ENCODE data around the gene ZDHHC11. TPM values are rescaled to one million over a fixed set of nuclear protein-coding genes. Genes with fewer than 3 reads are reported as not detected.

The ZDHHC11 gene
- total and polyA plus RNA-seq, 2 experiments from 2014 or later, result 8.0 to 29.1 TPM

GRCh38 chr5:856531-857425 lies 6.0 kb upstream of the ZDHHC11 start (continued):
- TF ChIP-seq REST (IDR thresholded peaks at IDR 0.05; ENCODE audit: unreplicated experiment) (no peak), ZNF331 (CRISPR knock-in tag; IDR thresholded peaks at IDR 0.05; ENCODE audit: low read depth) (no peak), EZH2 (IDR thresholded peaks at IDR 0.05; ENCODE audit: low read depth, unreplicated experiment) (no peak), NANOG (IDR thresholded peaks at IDR 0.05; ENCODE audit: borderline replicate concordance) (no peak), ETS1 (IDR thresholded peaks at IDR 0.05) (no peak), ZNF114 (CRISPR knock-in tag; IDR thresholded peaks at IDR 0.05) (no peak), JUNB (IDR thresholded peaks at IDR 0.05; ENCODE audit: unreplicated experiment) (no peak), CREB1 (CRISPR knock-in tag; IDR thresholded peaks at IDR 0.05; ENCODE audit: low read depth) (no peak), POLR2AphosphoS5 (IDR thresholded peaks at IDR 0.05; ENCODE audit: low read depth) (no peak), STAT1 (IDR thresholded peaks at IDR 0.05; ENCODE audit: unreplicated experiment) (no peak), EZH2phosphoT487 (IDR thresholded peaks at IDR 0.05; ENCODE audit: unreplicated experiment) (no peak)

- H3K4me3 Mint-ChIP-seq, result no peak overlapping the region
- no peak for TF ChIP-seq POLR2AphosphoS5 (IDR thresholded peaks at IDR 0.05; ENCODE audit: low read depth)
- no peak for TF ChIP-seq JUNB (IDR thresholded peaks at IDR 0.05; ENCODE audit: unreplicated experiment)
- TF ChIP-seq ZNF114 (CRISPR knock-in tag; IDR thresholded peaks at IDR 0.05), result no peak
- no peak for TF ChIP-seq STAT1 (IDR thresholded peaks at IDR 0.05; ENCODE audit: unreplicated experiment)
- no peak for TF ChIP-seq ZNF331 (CRISPR knock-in tag; IDR thresholded peaks at IDR 0.05; ENCODE audit: low read depth)
- TF ChIP-seq ETS1 (IDR thresholded peaks at IDR 0.05), result no peak
- no peak for TF ChIP-seq REST (IDR thresholded peaks at IDR 0.05; ENCODE audit: unreplicated experiment)
- no peak for TF ChIP-seq NANOG (IDR thresholded peaks at IDR 0.05; ENCODE audit: borderline replicate concordance)
- no peak for TF ChIP-seq EZH2 (IDR thresholded peaks at IDR 0.05; ENCODE audit: low read depth, unreplicated experiment)
- no peak for TF ChIP-seq CTCF (conservative IDR thresholded peaks at IDR 0.05; ENCODE audit: low read depth in 2 of 2)
Measured at GRCh38 chr5:855771-856530, 5.2 kb upstream of the ZDHHC11 start.

More at GRCh38 chr5:855771-856530, 5.2 kb upstream of the ZDHHC11 start:
- ATAC-seq (no peak), DNase-seq (ENCODE audit: low spot score) (no peak)
- Histone ChIP-seq H3K79me2 (replicated peaks; ENCODE audit: insufficient read depth) (no peaks in the 10 kb centered on the region), H3K4me2 (no peak overlapping the region), H2AFZ (no peak overlapping the region), H3K9me2 (ENCODE audit: insufficient read depth) (no peaks in the 10 kb centered on the region), H3K27me3 (ENCODE audit: insufficient read depth) (no peaks in the 10 kb centered on the region), H3F3A (replicated peaks; ENCODE audit: low read depth) (no peaks in the 10 kb centered on the region), H3K4me3 (no peak overlapping the region), H4K20me1 (replicated peaks; ENCODE audit: insufficient read depth) (no peaks in the 10 kb centered on the region), H3K36me3 (ENCODE audit: insufficient read depth) (no peaks in the 10 kb centered on the region), H3K27ac (ENCODE audit: low read depth) (no peak overlapping the region), H3K4me1 (ENCODE audit: insufficient read depth) (no peaks in the 10 kb centered on the region)
- Mint-ChIP-seq H3K27me3 (ENCODE audit: insufficient read depth, low read depth, poor library complexity) (peaks cover 12% of the 10 kb centered on the region), H3K4me1 (no peaks in the 10 kb centered on the region; the same call in 2 of the 3 replicates), H3K27ac (no peak overlapping the region), H3K9me3 (no peaks in the 10 kb centered on the region; the same call in 1 of the 3 replicates), H3K36me3 (ENCODE audit: low read depth) (no peaks in the 10 kb centered on the region; the same call in 1 of the 3 replicates)
